GM12878 (cell line): ENCODE data around the gene LMLN. TPM values are rescaled to one million over a fixed set of nuclear protein-coding genes. Genes with fewer than 3 reads are reported as not detected.
A peak's percentile ranks its signal among the peaks of the same experiment; 100 is the strongest.

ENCODE experiments used
- ATAC-seq: fragments of 200-7000 bp; cut with Tn5 transposase; 3 replicates; pipeline ENCODE4 v1.9.1; 2020; ENCODE audit warnings: mild to moderate bottlenecking, moderate library complexity
- BruUV-seq: library from RNA; stranded (reverse); fragments of 400-500 nt; replicated peaks from 2 replicates; lab custom pipeline; 2021; lab: Mats Ljungman, UMichigan
- CTCF ChIA-PET: fragments of 300-600 bp; sonication (Branson Sonifier 250); formaldehyde crosslinking; extraction: SDS; loops from one replicate; lab custom pipeline; 2021; ENCODE audit warnings: inconsistent platforms; lab: Yijun Ruan, JAX
- POLR2A ChIA-PET: fragments of 350-600 bp; formaldehyde crosslinking; extraction: SDS; loops from one replicate; lab custom pipeline; 2021; ENCODE audit warnings: inconsistent platforms; lab: Charles Lee
- RAD21 ChIA-PET: fragments of 300-600 bp; sonication (Branson Sonifier 250); formaldehyde crosslinking; loops from one replicate; lab custom pipeline; 2023; ENCODE audit warnings: antibody characterized with exemption; ENCODE audit not compliant: unreplicated experiment; lab: Charles Lee
- SMC1A ChIA-PET: fragments of 300-600 bp; sonication (Branson Sonifier 250); formaldehyde crosslinking; loops from one replicate; lab custom pipeline; 2023; ENCODE audit not compliant: unreplicated experiment, uncharacterized antibody; lab: Charles Lee
- DNase-seq: peaks from one replicate; pipeline ENCODE4 v3.0.0-alpha.2; 2011; ENCODE audit warnings: low read depth, low spot score
- FAIRE-seq: peaks from 3 replicates; lab custom pipeline; 2011; peaks lifted over from hg19 to GRCh38; lab: Jason Lieb, UNC
- H2AFZ ChIP-seq: 2 replicates; pipeline ENCODE4 v1.6.0; 2011; ENCODE audit warnings: low read depth, low read length, control low read depth; ENCODE audit not compliant: control insufficient read depth
- H3K27ac ChIP-seq: 2 replicates; pipeline ENCODE4 v1.5.1; 2011; ENCODE audit warnings: control low read depth; ENCODE audit not compliant: control insufficient read depth, insufficient read depth
- H3K27me3 ChIP-seq, 2 experiments: replicated peaks in 1 of 2; 2 replicates each; pipeline versions ENCODE4 v1.6.0 to v1.6.1; 2011; ENCODE audit warnings: low read length in 1 of 2; ENCODE audit not compliant: control insufficient read depth in 2 of 2, insufficient read depth in 2 of 2
- H3K36me3 ChIP-seq, 2 experiments: 2 replicates each; pipeline ENCODE4 v1.5.1; 2011; ENCODE audit warnings: low read length in 1 of 2; ENCODE audit not compliant: control insufficient read depth in 2 of 2, insufficient read depth in 2 of 2
- H3K4me1 ChIP-seq: 2 replicates; pipeline ENCODE4 v1.6.1; 2011; ENCODE audit warnings: mild to moderate bottlenecking, low read length, moderate library complexity, mixed read lengths; ENCODE audit not compliant: control insufficient read depth, insufficient read depth
- H3K4me2 ChIP-seq: 2 replicates; pipeline ENCODE4 v1.6.0; 2011; ENCODE audit warnings: control low read depth; ENCODE audit not compliant: control insufficient read depth, insufficient read depth
- H3K4me3 ChIP-seq: fragments of 200-600 bp; sonication (generic); 2 replicates; pipeline ENCODE4 v1.5.1; 2016
- H3K79me2 ChIP-seq: 2 replicates; pipeline ENCODE4 v1.6.0; 2011; ENCODE audit warnings: low read length; ENCODE audit not compliant: control insufficient read depth, insufficient read depth
- H3K9ac ChIP-seq: 2 replicates; pipeline ENCODE4 v1.8.0; 2011; ENCODE audit warnings: low read length, control low read depth, mixed read lengths; ENCODE audit not compliant: control insufficient read depth, insufficient read depth
- H3K9me3 ChIP-seq: replicated peaks from 3 replicates; pipeline ENCODE4 v1.5.1; 2011; ENCODE audit warnings: mild to moderate bottlenecking, low read length; ENCODE audit not compliant: control insufficient read depth, insufficient read depth
- H4K20me1 ChIP-seq: 2 replicates; pipeline ENCODE4 v1.6.0; 2011; ENCODE audit not compliant: control insufficient read depth, insufficient read depth
- BMI1 ChIP-seq: fragments of 450-650 bp; IDR thresholded peaks from 2 replicates; pipeline ENCODE4 v1.6.1; 2016; ENCODE audit warnings: mild to moderate bottlenecking, moderate library complexity, borderline replicate concordance
- BRCA1 ChIP-seq: IDR thresholded peaks from 2 replicates; pipeline ENCODE4 v1.6.1; 2011; ENCODE audit warnings: low read depth, low read length, improper control_type of control experiment
- CBX5 ChIP-seq: sonication (generic); IDR thresholded peaks from 2 replicates; pipeline ENCODE4 v1.6.1; 2016; ENCODE audit warnings: low read depth, moderate library complexity, mild to moderate bottlenecking, inconsistent platforms
- KLF5 ChIP-seq: fragments of 450-650 bp; IDR thresholded peaks from 2 replicates; pipeline ENCODE4 v1.6.1; 2014; ENCODE audit warnings: mild to moderate bottlenecking; ENCODE audit not compliant: partially characterized antibody
- NFYB ChIP-seq: IDR thresholded peaks from 2 replicates; pipeline ENCODE4 v1.6.1; 2011; ENCODE audit warnings: low read depth, mild to moderate bottlenecking, low read length, improper control_type of control experiment, moderate library complexity; ENCODE audit not compliant: insufficient read depth
- PML ChIP-seq: IDR thresholded peaks from 2 replicates; pipeline ENCODE4 v1.6.1; 2012; ENCODE audit warnings: low read length, inconsistent platforms
- SPI1 ChIP-seq: IDR thresholded peaks from 2 replicates; pipeline ENCODE4 v1.6.1; 2011; ENCODE audit warnings: low read depth, mild to moderate bottlenecking, low read length, moderate library complexity, borderline replicate concordance; ENCODE audit not compliant: insufficient read depth
- STAT1 ChIP-seq: fragments of 450-650 bp; conservative IDR thresholded peaks from 2 replicates; pipeline ENCODE4 v1.6.1; 2014; ENCODE audit warnings: antibody characterized with exemption, mild to moderate bottlenecking
- WRNIP1 ChIP-seq: IDR thresholded peaks from 2 replicates; pipeline ENCODE4 v1.6.1; 2011; ENCODE audit warnings: low read depth, low read length, improper control_type of control experiment, borderline replicate concordance
- ZNF217 ChIP-seq: fragments of 450-650 bp; IDR thresholded peaks from 2 replicates; pipeline ENCODE4 v1.6.1; 2017; ENCODE audit warnings: antibody characterized with exemption, mild to moderate bottlenecking
- WGBS: methylation state at CpG from one replicate; pipeline ENCODE4 v1.1.6; 2016; ENCODE audit warnings: low lambda C conversion rate; ENCODE audit not compliant: insufficient replicate concordance, insufficient coverage; ENCODE audit errors: missing lambda C conversion rate; 5-methylcytosine and 5-hydroxymethylcytosine counted together
- in situ Hi-C: fragments of 300-500 bp; cut with MboI; formaldehyde crosslinking; loops from 9 replicates; pipeline ENCODE4 v1.14.3; 2018; ENCODE audit warnings: mixed read lengths
- intact Hi-C: fragments of 100-400 bp; cut with micrococcal nuclease; formaldehyde crosslinking; loops from one replicate; pipeline ENCODE4 v1.14.2; 2022; ENCODE audit not compliant: unreplicated experiment
- polyA plus RNA-seq, 11 experiments: library from polyadenylated mRNA; depleted of rRNA in 4 of 11; unstranded in 6 of 11; stranded (reverse) in 5 of 11; fragments of >200 nt; fragmentation: Nextera tagmentation in 4 of 11; fragmentation: Illumina TruSeq in 1 of 11; extraction: Ambion mirVana in 4 of 11; extraction: Trizol in 1 of 11; gene quantifications; 1 replicate in 1 of 11; 2 replicates in 10 of 11; pipeline versions ENCODE4 v1.2.1 to v1.2.3, GENCODE V29; 2011 to 2016; ENCODE audit warnings: inconsistent platforms in 2 of 11, missing spikeins in 2 of 11, low read depth in 1 of 11
- total RNA-seq, 4 experiments: library from RNA; depleted of rRNA in 3 of 4; stranded (reverse); fragments of >200 nt in 3 of 4; fragmentation: Illumina TruSeq in 1 of 4; extraction: Trizol in 1 of 4; gene quantifications; 2 replicates each; pipeline versions ENCODE4 v1.2.1 to v1.2.3, GENCODE V29; 2013 to 2021
- TF ChIP-seq, protein P1 (sequence below): fragments of 450-650 bp; formaldehyde crosslinking; IDR thresholded peaks from 2 replicates; pipeline ENCODE4 v1.5.0; 2022; ENCODE audit warnings: mild to moderate bottlenecking, missing genetic modification characterization
- TF ChIP-seq, protein P2 (sequence below): IDR thresholded peaks from 2 replicates; pipeline ENCODE4 v1.6.1; 2011; ENCODE audit warnings: low read depth, low read length, improper control_type of control experiment, borderline replicate concordance
- TF ChIP-seq, protein P3 (sequence below): IDR thresholded peaks from 2 replicates; pipeline ENCODE4 v1.6.1; 2012; ENCODE audit warnings: low read depth, low read length, improper control_type of control experiment

LMLN gene
- total and polyA plus RNA-seq, 10 of the 15 experiments (the other 5 are each of a cell fraction or from before 2014, with no cell fraction given): 0.02 to 1.7 (median 0.81) TPM

DNA sequence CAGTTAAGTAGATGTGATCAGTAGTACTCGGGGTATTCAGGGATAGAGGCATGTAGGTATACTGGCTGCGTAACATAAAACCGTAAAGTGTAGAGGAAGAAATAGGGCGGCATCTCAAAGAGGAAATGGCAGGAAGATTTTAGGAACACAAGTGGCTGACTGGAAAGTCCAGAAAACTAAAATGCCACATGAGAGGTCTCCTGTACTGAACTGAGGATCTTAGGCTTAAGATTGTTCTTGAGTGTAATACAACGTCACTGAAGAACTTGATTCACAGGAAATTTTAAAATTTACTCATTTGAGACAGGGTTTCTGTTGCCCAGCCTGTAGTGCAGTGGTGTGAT is 2.3 kb upstream of the LMLN start:
- H4K20me1 ChIP-seq: peaks cover 4% of the 10 kb centered on the region
- no peak overlapping the region for H3K9ac ChIP-seq
- H3K36me3 ChIP-seq: peaks cover 13 to 47% of the 10 kb centered on the region in 2 experiments
- BruUV-seq: no TSS peak
- intact Hi-C loops: no loop called here
- H2AFZ ChIP-seq: no peak overlapping the region
- RAD21 ChIA-PET: no interaction called here
- FAIRE-seq: no peak
- H3K4me2 ChIP-seq: no peak overlapping the region
- TF ChIP-seq, protein P1, sequence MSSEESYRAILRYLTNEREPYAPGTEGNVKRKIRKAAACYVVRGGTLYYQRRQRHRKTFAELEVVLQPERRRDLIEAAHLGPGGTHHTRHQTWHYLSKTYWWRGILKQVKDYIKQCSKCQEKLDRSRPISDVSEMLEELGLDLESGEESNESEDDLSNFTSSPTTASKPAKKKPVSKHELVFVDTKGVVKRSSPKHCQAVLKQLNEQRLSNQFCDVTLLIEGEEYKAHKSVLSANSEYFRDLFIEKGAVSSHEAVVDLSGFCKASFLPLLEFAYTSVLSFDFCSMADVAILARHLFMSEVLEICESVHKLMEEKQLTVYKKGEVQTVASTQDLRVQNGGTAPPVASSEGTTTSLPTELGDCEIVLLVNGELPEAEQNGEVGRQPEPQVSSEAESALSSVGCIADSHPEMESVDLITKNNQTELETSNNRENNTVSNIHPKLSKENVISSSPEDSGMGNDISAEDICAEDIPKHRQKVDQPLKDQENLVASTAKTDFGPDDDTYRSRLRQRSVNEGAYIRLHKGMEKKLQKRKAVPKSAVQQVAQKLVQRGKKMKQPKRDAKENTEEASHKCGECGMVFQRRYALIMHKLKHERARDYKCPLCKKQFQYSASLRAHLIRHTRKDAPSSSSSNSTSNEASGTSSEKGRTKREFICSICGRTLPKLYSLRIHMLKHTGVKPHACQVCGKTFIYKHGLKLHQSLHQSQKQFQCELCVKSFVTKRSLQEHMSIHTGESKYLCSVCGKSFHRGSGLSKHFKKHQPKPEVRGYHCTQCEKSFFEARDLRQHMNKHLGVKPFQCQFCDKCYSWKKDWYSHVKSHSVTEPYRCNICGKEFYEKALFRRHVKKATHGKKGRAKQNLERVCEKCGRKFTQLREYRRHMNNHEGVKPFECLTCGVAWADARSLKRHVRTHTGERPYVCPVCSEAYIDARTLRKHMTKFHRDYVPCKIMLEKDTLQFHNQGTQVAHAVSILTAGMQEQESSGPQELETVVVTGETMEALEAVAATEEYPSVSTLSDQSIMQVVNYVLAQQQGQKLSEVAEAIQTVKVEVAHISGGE (CRISPR knock-in tag): no peak
- TF ChIP-seq PML (0 out of 2 replicates have a peak, but pooled peaks have one; percentile 28), WRNIP1 (no peak)
- TF ChIP-seq, all 136 proteins: peak for 1
- in situ Hi-C loops: no loop called here
- 88% methylated on average over 5 of the region's 5 CpGs for WGBS
- no peaks in the 10 kb centered on the region for H3K9me3 ChIP-seq
- POLR2A ChIA-PET: no interaction called here
- no peak overlapping the region for H3K27ac ChIP-seq
- SMC1A ChIA-PET: interaction anchor here (2.2 kb wide), 1 partner anchor 7 kb away, joined by 9 read pairs; the partner anchor contains the start of gene RPL35A
- no peak for ATAC-seq
- CTCF ChIA-PET: interaction anchor here (1.5 kb wide), 1 partner anchor 7 kb away, joined by 4 read pairs; the partner anchor contains the start of gene RPL35A
- DNase-seq: no peak
- H3K4me1 ChIP-seq: peaks cover 8% of the 10 kb centered on the region
- H3K27me3 ChIP-seq: no peaks in the 10 kb centered on the region
- peaks cover 14% of the 10 kb centered on the region for H3K79me2 ChIP-seq
- H3K4me3 ChIP-seq: no peak overlapping the region

DNA sequence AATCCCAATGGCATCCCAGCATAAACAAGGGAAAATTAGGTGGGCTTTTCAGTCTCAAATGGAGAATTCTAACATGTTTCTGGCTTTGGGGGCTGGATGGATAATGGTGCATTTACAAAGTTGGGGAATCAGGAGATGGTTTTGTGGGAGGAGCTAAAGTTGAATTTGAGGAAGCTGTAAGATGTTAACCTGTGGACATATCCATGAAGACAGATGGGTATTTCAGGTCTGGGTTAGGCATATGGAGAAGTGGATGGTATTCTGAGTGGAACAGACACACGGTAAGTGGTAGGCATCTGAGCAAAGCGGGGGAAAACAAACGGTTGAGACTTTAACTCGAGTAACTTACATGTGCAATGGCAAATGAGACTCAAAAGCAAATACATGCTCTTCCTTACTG is 1.7 kb upstream of the LMLN start:
- ChIA-PET RAD21 (no interaction called here), POLR2A (no interaction called here), SMC1A (interaction anchor here (2.2 kb wide), 1 partner anchor 8 kb away, joined by 9 read pairs; the partner anchor contains the start of gene RPL35A), CTCF (interaction anchor here (1.3 to 1.5 kb wide), 2 partner anchors 8 to 15 kb away, joined by 3 to 4 read pairs; partner anchors contain the start of gene RPL35A)
- Histone ChIP-seq H3K9me3 (no peaks in the 10 kb centered on the region), H3K4me2 (no peak overlapping the region), H4K20me1 (no peaks in the 10 kb centered on the region; the same call in 1 of the 2 replicates), H3K27ac (no peak overlapping the region), H3K79me2 (peaks cover 9% of the 10 kb centered on the region), H3K4me1 (peaks cover 6% of the 10 kb centered on the region), H3K4me3 (no peak overlapping the region), H2AFZ (no peak overlapping the region), H3K9ac (no peak overlapping the region), H3K27me3 (no peaks in the 10 kb centered on the region), H3K36me3 (peaks cover 8 to 41% of the 10 kb centered on the region in 2 experiments)
- DNase-seq: no peak
- intact Hi-C loops: no loop called here
- no peak for ATAC-seq
- WGBS: 88% methylated on average over 4 of the region's 4 CpGs
- no peak for FAIRE-seq
- BruUV-seq: no TSS peak
- in situ Hi-C loops: no loop called here
- TF ChIP-seq KLF5 (no peak), STAT1 (no peak), SPI1 (no peak), BRCA1 (no peak), NFYB (no peak), ZNF217 (no peak), CBX5 (no peak), BMI1 (no peak)
- TF ChIP-seq, protein P2, sequence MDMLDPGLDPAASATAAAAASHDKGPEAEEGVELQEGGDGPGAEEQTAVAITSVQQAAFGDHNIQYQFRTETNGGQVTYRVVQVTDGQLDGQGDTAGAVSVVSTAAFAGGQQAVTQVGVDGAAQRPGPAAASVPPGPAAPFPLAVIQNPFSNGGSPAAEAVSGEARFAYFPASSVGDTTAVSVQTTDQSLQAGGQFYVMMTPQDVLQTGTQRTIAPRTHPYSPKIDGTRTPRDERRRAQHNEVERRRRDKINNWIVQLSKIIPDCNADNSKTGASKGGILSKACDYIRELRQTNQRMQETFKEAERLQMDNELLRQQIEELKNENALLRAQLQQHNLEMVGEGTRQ: no peak
- TF ChIP-seq, protein P3, sequence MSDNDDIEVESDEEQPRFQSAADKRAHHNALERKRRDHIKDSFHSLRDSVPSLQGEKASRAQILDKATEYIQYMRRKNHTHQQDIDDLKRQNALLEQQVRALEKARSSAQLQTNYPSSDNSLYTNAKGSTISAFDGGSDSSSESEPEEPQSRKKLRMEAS: no peak
